GM12878 (cell line): Measurements from ENCODE around the gene TBXAS1. TPM values are rescaled to one million over a fixed set of nuclear protein-coding genes. Genes with fewer than 3 reads are reported as not detected.

ENCODE experiments used
- ATAC-seq: fragments of 200-7000 bp; cut with Tn5 transposase; 3 replicates; pipeline ENCODE4 v1.9.1; 2020; ENCODE audit warnings: mild to moderate bottlenecking, moderate library complexity
- BruUV-seq: library from RNA; stranded (reverse); fragments of 400-500 nt; replicated peaks from 2 replicates; lab custom pipeline; 2021; lab: Mats Ljungman, UMichigan
- CTCF ChIA-PET: fragments of 300-600 bp; sonication (Branson Sonifier 250); formaldehyde crosslinking; extraction: SDS; loops from one replicate; lab custom pipeline; 2021; ENCODE audit warnings: inconsistent platforms; lab: Yijun Ruan, JAX
- POLR2A ChIA-PET: fragments of 350-600 bp; formaldehyde crosslinking; extraction: SDS; loops from one replicate; lab custom pipeline; 2021; ENCODE audit warnings: inconsistent platforms; lab: Charles Lee
- RAD21 ChIA-PET: fragments of 300-600 bp; sonication (Branson Sonifier 250); formaldehyde crosslinking; loops from one replicate; lab custom pipeline; 2023; ENCODE audit warnings: antibody characterized with exemption; ENCODE audit not compliant: unreplicated experiment; lab: Charles Lee
- SMC1A ChIA-PET: fragments of 300-600 bp; sonication (Branson Sonifier 250); formaldehyde crosslinking; loops from one replicate; lab custom pipeline; 2023; ENCODE audit not compliant: unreplicated experiment, uncharacterized antibody; lab: Charles Lee
- DNase-seq: peaks from one replicate; pipeline ENCODE4 v3.0.0-alpha.2; 2011; ENCODE audit warnings: low read depth, low spot score
- FAIRE-seq: peaks from 3 replicates; lab custom pipeline; 2011; peaks lifted over from hg19 to GRCh38; lab: Jason Lieb, UNC
- H2AFZ ChIP-seq: 2 replicates; pipeline ENCODE4 v1.6.0; 2011; ENCODE audit warnings: low read depth, low read length, control low read depth; ENCODE audit not compliant: control insufficient read depth
- H3K27ac ChIP-seq: 2 replicates; pipeline ENCODE4 v1.5.1; 2011; ENCODE audit warnings: control low read depth; ENCODE audit not compliant: control insufficient read depth, insufficient read depth
- H3K27me3 ChIP-seq, 2 experiments: replicated peaks in 1 of 2; 2 replicates each; pipeline versions ENCODE4 v1.6.0 to v1.6.1; 2011; ENCODE audit warnings: low read length in 1 of 2; ENCODE audit not compliant: control insufficient read depth in 2 of 2, insufficient read depth in 2 of 2
- H3K36me3 ChIP-seq, 2 experiments: 2 replicates each; pipeline ENCODE4 v1.5.1; 2011; ENCODE audit warnings: low read length in 1 of 2; ENCODE audit not compliant: control insufficient read depth in 2 of 2, insufficient read depth in 2 of 2
- H3K4me1 ChIP-seq: 2 replicates; pipeline ENCODE4 v1.6.1; 2011; ENCODE audit warnings: mild to moderate bottlenecking, low read length, moderate library complexity, mixed read lengths; ENCODE audit not compliant: control insufficient read depth, insufficient read depth
- H3K4me2 ChIP-seq: 2 replicates; pipeline ENCODE4 v1.6.0; 2011; ENCODE audit warnings: control low read depth; ENCODE audit not compliant: control insufficient read depth, insufficient read depth
- H3K4me3 ChIP-seq: fragments of 200-600 bp; sonication (generic); 2 replicates; pipeline ENCODE4 v1.5.1; 2016
- H3K79me2 ChIP-seq: 2 replicates; pipeline ENCODE4 v1.6.0; 2011; ENCODE audit warnings: low read length; ENCODE audit not compliant: control insufficient read depth, insufficient read depth
- H3K9ac ChIP-seq: 2 replicates; pipeline ENCODE4 v1.8.0; 2011; ENCODE audit warnings: low read length, control low read depth, mixed read lengths; ENCODE audit not compliant: control insufficient read depth, insufficient read depth
- H3K9me3 ChIP-seq: replicated peaks from 3 replicates; pipeline ENCODE4 v1.5.1; 2011; ENCODE audit warnings: mild to moderate bottlenecking, low read length; ENCODE audit not compliant: control insufficient read depth, insufficient read depth
- H4K20me1 ChIP-seq: 2 replicates; pipeline ENCODE4 v1.6.0; 2011; ENCODE audit not compliant: control insufficient read depth, insufficient read depth
- EZH2 ChIP-seq: IDR thresholded peaks from 2 replicates; pipeline ENCODE4 v1.6.1; 2012; ENCODE audit warnings: low read depth, mild to moderate bottlenecking, control low read depth, inconsistent platforms, low read length, borderline replicate concordance; ENCODE audit not compliant: control insufficient read depth
- TAF1 ChIP-seq: IDR thresholded peaks from 2 replicates; pipeline ENCODE4 v1.6.1; 2011; ENCODE audit warnings: mild to moderate bottlenecking, low read depth, low read length, borderline replicate concordance
- WGBS: methylation state at CpG from one replicate; pipeline ENCODE4 v1.1.6; 2016; ENCODE audit warnings: low lambda C conversion rate; ENCODE audit not compliant: insufficient replicate concordance, insufficient coverage; ENCODE audit errors: missing lambda C conversion rate; 5-methylcytosine and 5-hydroxymethylcytosine counted together
- in situ Hi-C: fragments of 300-500 bp; cut with MboI; formaldehyde crosslinking; loops from 9 replicates; pipeline ENCODE4 v1.14.3; 2018; ENCODE audit warnings: mixed read lengths
- intact Hi-C: fragments of 100-400 bp; cut with micrococcal nuclease; formaldehyde crosslinking; loops from one replicate; pipeline ENCODE4 v1.14.2; 2022; ENCODE audit not compliant: unreplicated experiment
- polyA plus RNA-seq, 11 experiments: library from polyadenylated mRNA; depleted of rRNA in 4 of 11; unstranded in 6 of 11; stranded (reverse) in 5 of 11; fragments of >200 nt; fragmentation: Nextera tagmentation in 4 of 11; fragmentation: Illumina TruSeq in 1 of 11; extraction: Ambion mirVana in 4 of 11; extraction: Trizol in 1 of 11; gene quantifications; 1 replicate in 1 of 11; 2 replicates in 10 of 11; pipeline versions ENCODE4 v1.2.1 to v1.2.3, GENCODE V29; 2011 to 2016; ENCODE audit warnings: inconsistent platforms in 2 of 11, missing spikeins in 2 of 11, low read depth in 1 of 11
- total RNA-seq, 4 experiments: library from RNA; depleted of rRNA in 3 of 4; stranded (reverse); fragments of >200 nt in 3 of 4; fragmentation: Illumina TruSeq in 1 of 4; extraction: Trizol in 1 of 4; gene quantifications; 2 replicates each; pipeline versions ENCODE4 v1.2.1 to v1.2.3, GENCODE V29; 2013 to 2021
- TF ChIP-seq, protein P1 (sequence below): IDR thresholded peaks from 2 replicates; pipeline ENCODE4 v1.6.1; 2012; ENCODE audit warnings: mild to moderate bottlenecking, low read depth, low read length

Gene TBXAS1
- total and polyA plus RNA-seq, 10 of the 15 experiments (the other 5 are each of a cell fraction or from before 2014, with no cell fraction given): 1.5 to 32.7 (median 16.3) TPM

DNA sequence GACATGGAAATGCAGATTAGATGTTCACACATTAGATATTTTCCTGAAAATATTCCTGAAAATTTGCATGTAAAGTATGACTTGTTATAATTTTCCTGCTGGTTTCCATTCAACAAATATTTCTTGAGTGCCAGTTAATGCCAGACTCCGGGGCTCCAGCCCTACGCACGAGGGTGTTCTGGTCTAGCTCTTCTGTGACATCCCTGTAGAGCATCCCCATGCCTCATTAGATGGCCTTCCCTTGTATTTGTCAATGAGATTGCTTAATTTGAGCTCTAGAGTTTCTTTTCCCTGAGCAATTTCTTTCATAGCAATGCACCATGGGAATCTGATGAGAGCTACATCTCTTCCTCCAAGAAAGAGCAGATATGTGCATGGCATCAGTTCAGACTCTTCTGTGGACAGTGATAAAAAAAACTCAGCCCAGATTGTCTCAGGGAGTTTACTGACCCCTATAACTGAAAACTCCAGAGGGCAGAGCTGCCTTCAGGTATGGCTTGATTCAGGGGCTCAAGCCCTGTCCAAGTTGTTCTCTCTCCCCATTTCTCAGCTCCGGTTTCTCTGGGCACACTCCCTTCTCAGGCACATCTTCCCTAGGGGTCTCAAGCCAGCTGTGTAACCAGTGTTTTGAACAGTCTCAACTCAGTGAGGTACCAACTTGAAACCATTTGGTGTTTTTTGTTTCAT, 137.0 kb downstream of the TBXAS1 start (continued):
- TF ChIP-seq, protein P1, sequence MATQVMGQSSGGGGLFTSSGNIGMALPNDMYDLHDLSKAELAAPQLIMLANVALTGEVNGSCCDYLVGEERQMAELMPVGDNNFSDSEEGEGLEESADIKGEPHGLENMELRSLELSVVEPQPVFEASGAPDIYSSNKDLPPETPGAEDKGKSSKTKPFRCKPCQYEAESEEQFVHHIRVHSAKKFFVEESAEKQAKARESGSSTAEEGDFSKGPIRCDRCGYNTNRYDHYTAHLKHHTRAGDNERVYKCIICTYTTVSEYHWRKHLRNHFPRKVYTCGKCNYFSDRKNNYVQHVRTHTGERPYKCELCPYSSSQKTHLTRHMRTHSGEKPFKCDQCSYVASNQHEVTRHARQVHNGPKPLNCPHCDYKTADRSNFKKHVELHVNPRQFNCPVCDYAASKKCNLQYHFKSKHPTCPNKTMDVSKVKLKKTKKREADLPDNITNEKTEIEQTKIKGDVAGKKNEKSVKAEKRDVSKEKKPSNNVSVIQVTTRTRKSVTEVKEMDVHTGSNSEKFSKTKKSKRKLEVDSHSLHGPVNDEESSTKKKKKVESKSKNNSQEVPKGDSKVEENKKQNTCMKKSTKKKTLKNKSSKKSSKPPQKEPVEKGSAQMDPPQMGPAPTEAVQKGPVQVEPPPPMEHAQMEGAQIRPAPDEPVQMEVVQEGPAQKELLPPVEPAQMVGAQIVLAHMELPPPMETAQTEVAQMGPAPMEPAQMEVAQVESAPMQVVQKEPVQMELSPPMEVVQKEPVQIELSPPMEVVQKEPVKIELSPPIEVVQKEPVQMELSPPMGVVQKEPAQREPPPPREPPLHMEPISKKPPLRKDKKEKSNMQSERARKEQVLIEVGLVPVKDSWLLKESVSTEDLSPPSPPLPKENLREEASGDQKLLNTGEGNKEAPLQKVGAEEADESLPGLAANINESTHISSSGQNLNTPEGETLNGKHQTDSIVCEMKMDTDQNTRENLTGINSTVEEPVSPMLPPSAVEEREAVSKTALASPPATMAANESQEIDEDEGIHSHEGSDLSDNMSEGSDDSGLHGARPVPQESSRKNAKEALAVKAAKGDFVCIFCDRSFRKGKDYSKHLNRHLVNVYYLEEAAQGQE: no peak
- no peak for TF ChIP-seq TAF1

- no peak for TF ChIP-seq EZH2
- Histone ChIP-seq H3K4me3 (no peak overlapping the region), H4K20me1 (no peaks in the 10 kb centered on the region), H3K79me2 (no peaks in the 10 kb centered on the region), H3K9ac (no peak overlapping the region), H3K9me3 (no peaks in the 10 kb centered on the region), H2AFZ (no peak overlapping the region), H3K4me2 (no peak overlapping the region), H3K27me3 (no peaks in the 10 kb centered on the region; a peak in 1 of 4 replicates), H3K4me1 (no peaks in the 10 kb centered on the region), H3K36me3 (no peaks in the 10 kb centered on the region), H3K27ac (no peak overlapping the region)
- no peak for DNase-seq
- no peak for FAIRE-seq
- ATAC-seq: no peak
- no TSS peak for BruUV-seq
- ChIA-PET RAD21 (no interaction called here), SMC1A (no interaction called here), CTCF (interaction anchor here (1.8 kb wide), 1 partner anchor 320 kb away, joined by 5 read pairs; no protein-coding TSS in a partner anchor), POLR2A (no interaction called here)
- intact Hi-C loops: no loop called here
- 91% methylated on average over 5 of the region's 5 CpGs for WGBS
- in situ Hi-C loops: no loop called here
These were observed 137.9 kb downstream of the TBXAS1 start for GRCh38 chr7:139966949-139967348.
